ENCODE results near the gene POLN.
"Not testable (repeated sequence)": the region's sequence is repeated elsewhere in the genome, so short reads cannot be mapped to it uniquely, and the experiment has no call there.

POLN gene

GRCh38 chr4:2275044-2275397 is 33.1 kb upstream of the POLN start:
- DNase-seq (ENCODE audit: low read depth): not testable (repeated sequence)

DNA sequence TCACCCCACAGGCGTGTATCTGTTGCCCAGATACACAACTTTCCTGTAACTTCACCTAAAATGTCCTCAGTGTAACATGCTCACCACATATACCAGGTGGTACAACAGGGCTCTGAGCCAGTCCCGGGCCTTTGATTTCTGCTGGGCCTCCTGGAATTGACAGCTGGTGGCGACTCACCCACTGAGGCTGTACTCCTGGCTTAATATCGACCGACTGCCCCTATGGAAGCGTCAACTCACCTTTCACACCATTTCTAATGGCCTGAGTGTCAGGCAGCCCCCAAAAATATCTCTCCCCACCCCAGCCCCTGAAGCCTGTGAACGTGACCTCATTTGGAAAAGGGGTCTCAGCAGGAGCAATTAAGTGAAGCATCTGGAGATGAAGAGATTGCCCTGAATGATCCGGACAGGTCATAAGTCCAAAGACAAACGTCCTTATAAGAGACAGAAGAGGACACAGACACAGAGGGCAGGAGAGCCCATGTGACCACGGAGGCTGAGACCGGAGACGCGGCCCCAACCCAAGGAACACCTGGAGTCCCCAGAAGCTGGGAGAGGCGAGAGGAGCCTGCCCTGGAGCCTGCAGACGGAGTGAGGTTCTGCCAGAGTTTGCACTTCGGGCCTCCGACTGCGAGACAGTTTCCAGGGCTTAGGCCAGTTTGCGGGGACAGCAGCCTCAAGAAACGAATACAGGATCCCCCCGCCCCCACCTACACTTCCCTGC is 32.6 kb upstream of the POLN start:
- DNase-seq (ENCODE audit: low read depth): no peak

DNA sequence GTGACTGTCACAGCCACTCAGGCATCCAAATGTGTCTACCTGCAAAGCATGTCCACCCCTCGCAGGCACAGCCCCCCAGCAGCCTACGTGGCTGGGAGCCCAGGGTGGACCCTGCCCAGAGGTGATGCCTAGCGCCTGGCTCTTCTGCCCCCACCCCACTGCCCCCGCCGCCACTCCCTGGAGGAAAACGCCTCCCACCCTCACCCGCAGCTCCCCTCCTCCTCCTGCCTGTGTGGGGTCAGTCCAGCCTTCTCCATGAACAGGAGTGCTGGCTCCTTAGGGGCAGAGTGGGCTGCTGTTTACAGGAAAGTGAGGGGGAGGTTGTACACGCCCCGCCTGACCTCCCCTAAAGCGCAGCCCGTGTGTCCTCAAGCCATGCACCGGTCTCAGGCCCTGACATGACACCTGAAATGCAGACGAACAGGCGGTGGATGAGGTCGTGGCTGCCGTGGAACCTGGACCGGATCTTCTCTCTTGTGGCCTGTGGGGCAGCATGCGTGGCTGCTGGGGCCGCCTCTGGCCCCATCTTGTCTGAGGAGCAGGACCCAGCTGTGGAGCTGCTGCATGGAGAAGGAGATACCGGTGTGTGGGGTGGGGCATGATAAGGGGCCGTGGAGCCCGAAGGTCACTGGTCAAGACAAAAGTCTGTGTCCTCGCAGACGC is 31.9 kb upstream of the POLN start:
- no peak for DNase-seq (ENCODE audit: low read depth)

GRCh38 chr4:2273221-2273620 is 31.3 kb upstream of the POLN start:
- no peak for DNase-seq (ENCODE audit: low read depth)

- DNase-seq (ENCODE audit: low read depth): no peak
Measured at GRCh38 chr4:2272828-2273120, 30.9 kb upstream of the POLN start.

DNA sequence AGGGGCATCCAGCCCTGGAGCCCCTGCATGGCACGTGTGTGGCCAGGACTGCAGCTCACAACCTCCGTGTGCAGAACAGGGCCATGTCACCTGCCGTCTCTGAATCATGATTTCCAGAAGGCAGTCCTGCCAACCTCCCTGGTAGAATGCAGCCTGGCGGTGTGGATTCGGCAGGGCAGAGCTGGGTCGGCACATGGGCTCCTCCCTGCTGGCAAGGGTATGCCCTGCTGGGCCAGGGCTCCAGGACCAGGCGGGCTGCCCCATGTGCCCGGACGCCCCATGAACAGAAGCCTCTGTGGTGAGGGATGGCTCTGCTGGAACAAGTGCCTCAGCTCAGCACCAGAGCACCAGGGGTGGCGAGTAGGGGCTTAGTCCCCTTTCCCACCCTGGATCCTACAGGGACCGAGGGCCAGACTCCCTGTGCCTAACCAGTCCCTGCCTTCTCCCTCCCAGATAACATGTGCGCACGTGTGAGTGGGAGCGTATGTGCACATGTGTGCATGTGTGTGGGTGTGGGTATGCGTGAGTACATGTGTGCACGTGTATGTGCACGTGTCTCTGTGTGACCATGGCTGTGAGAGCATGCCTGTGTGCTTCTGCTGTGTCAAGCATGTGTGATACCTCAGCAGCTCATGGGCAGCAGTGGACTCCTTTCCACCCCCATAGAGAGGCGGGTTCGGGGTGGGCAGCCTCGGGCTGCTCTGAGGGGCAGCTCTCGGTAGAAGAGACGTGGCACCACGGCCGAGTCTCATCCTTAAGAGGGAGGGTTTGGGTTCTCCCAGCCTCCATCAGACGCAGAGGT is 30.3 kb upstream of the POLN start:
- DNase-seq (ENCODE audit: low read depth): no peak

DNA sequence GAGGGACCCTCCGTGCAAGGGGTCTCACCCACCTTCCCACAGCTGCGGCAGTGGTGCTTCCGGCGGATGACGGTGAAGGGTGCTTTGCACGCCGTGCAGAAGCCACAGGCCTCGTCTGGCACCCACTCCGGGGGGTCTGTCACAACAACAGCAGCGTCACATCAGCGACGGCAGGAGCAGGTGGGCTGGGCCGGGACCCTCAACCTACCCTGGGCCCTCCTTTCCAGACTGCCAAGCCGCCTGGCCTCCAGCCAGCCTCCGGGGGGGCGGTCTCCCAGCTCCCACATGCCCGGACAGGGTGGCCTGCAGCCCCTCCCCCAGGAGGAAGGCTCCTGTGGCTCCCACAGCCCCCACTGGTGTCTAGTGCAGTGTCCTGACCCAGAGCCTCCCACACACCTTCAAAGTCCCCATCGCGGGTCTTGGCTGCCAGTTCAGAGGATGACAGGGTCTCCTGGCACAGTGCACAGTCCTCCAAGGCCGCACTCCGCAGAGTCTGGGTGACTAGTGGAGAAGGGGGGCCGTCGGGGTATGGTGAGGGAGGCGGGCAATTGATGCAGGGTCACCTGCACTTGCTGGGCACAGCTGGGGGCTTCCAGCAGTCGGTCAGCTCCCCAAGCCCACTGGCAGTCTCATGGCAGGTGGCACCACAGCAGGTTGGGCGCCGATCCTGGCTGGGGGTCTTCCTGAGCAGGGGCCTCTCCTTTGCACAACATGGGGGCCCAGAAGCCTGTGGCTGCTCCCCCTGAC is 29.5 kb upstream of the POLN start:
- no peak for DNase-seq (ENCODE audit: low read depth)

- DNase-seq (ENCODE audit: low read depth): no peak
Measured at GRCh38 chr4:2270341-2271165, 28.6 kb upstream of the POLN start.

DNA sequence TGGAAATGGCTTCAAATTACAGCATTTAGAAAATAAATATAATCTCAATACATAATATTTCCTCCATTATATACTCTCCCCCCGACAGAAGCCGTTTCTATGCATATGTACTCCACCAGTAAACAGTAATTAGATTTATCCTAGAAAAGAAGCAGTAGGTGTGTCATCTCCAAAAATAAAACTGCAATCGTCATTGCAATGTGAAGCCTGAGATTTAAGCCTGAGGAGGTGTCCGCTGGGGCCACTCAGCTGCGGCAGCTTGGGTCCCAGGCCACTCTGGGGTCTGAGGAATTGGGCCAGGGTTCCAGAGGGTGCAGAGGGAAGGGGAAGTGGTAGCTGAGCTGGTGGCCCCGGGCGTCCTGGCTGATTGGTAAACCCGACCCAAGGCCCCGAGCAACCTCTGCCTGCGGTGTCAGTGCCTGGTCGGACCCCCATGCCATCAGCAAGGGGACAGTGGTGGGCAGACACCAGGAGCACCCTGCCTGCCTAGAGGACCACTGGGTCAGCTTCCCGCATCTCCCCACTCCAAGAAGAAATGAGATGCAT is 27.8 kb upstream of the POLN start:
- no peak for DNase-seq (ENCODE audit: low read depth)

DNA sequence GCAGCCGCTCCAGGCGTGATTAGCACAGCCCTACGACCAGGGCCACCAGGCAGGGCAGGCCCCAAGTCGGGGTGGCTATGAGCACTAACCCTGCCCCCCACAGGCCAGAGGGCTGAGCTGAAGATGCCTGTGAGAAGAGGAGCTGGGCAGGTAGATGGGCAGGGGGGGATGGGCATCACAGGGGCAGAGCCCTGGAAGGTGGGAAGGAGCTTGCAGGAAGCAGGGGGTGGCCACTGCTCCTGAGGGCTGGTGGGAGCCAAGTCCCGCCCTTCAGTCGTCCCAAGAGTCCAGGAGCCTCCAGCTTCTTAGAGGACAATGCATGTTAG is 27.2 kb upstream of the POLN start:
- no peak for DNase-seq (ENCODE audit: low read depth)

DNA sequence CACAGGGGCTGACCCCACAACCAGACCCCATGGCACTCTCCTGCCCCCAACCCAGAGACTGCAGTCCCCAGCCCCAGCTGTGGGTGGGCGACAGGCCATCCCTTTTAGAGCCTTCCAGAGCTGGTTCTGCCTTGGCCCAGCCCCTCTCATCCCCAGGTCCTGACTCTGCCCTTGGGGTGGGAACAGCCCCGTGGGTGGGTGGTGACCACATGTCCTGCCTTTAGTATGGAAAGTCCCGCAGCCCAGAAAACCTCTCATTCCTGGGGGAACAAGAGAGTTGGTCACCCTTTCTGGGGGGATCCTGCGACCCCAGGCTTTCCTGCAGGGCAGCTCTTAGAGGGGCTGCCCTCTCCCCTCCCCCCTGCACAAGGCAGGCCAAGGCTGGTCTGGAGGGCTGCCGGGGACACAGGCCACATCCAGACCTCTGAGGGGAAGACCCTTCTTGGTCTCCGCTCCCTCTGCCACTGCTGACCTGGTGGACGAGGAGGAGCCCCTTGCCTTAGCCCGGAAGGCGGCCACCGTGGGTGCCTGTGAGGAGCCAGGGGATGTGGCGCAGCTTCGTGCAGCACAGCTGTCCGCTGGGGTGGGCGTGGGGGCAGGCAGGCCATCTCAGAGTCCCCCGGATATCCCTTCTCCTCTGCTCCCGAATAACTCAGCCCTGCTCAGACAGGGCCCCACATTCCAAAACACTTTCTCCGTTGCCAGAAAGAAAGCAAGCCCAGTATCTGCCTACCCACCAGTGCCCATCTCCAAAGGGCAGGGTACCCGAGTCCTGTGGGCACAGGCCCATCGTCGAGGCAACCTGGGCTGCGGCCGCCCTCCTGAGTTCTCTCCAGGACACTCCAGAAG is 26.7 kb upstream of the POLN start:
- DNase-seq (ENCODE audit: low read depth): no peak

DNA sequence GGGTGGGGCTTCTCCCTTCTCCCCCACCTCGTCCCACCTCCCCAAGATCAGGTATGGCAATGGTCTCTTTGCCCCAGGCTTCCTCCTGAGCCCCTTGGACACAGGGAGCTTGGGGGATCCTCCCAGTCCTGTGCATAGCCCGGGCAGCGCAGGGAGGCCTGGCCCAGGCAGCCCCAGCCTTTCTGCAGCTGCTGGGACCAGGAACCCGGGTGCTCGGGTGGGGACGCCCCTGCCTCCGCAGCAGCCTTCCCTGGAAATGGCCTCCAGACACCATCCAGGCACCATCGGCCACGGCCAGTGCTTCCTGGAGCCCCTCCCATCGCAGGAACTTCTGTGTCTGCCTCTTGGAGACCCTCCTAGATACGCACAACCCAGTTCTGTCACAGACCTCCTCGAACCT is 25.9 kb upstream of the POLN start:
- no peak for DNase-seq (ENCODE audit: low read depth)

DNA sequence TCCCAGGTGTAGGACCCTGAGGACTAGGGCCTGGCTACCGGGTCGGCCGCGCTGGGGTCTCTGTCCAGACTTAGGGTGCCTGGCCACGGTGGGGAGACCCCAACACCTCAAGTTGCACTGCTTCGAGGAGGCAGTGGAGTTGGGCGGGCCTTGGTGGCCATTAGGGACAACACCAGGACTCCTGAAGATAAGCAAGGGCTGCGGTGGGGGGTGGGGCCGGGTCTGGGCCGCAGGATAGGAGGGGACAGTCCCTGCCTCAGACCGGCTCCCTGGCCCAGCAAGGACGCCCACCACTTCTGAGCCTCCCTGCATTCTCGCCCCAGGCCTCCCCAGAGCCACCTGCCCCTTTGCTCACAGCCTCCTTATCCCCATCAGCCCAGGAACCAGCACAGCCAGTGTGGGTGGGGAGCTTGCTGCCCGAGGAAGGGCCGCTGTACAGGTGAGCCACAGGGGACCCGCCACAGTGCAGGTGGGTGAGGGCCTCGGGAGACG is 25.4 kb upstream of the POLN start:
- DNase-seq (ENCODE audit: low read depth): no peak

DNA sequence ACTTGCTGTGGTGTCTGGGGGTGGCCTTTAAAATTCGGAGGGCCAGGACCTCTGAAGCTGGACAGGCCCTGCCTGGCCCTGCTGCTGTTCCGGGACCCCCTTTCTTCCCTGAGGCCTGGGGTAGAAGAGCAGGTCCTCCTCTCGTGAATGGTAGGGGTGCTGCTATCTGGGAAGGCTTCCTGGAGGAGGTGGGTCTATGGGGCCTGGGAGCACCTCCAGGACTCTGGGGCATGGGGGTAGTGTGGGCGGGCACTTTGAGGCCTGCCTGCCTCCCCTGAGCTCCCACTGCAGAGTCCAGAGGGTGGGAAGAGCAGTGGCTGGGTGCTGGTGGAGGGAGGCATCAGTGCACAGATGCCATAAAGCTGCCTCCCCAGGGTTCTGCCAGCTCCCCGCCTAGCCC is 24.9 kb upstream of the POLN start:
- DNase-seq (ENCODE audit: low read depth): no peak

DNA sequence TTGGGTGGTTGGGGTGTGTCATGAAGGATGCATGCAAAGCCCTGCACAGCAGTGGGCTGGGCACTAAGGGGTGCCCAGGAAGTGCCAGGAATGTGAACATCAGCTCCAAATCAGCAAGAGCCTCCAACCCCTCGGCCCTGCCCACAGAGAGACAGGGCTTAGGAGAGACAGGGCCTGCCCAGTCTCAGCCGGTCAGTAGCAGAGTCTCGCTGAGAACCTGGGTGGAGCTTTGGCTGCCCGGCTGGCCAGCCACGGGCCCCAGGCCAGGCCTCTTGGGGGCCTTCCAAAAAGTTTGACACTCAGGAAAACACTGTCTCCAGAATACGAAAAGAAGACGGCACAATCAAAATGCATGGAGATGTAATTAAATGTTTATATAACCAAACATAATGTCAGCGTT is 24.3 kb upstream of the POLN start:
- DNase-seq (ENCODE audit: low read depth): peak; percentile 71

- no peak for DNase-seq (ENCODE audit: low read depth)
Measured at GRCh38 chr4:2265113-2266110, 23.5 kb upstream of the POLN start.

DNA sequence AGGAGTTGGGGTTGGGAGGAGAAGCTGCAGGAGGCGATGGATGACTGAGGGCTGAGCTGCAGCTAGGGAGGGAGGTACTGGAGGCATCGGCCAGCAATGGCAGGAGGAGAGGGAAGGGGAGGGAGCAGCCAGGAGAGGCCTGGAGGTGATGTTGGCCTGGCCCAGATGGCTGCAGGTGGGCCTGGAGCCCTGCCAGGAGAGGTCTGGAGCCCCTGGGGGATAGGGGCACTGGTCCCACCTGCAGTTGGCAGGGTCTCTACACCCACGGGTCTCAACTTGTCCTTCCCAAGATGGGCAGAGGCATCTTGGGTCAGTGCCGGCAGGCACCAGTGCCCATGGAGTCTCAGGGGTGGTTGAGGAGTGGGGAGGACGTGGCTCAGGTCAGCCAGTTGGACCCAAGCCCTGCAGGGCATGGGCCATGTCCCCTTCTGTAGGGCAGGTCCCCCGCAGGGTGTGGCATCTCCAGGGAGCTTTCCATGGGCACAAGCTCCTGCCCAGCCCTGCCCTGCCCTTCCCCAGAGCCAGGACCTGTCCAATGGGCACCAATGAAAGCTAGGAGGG is 22.6 kb upstream of the POLN start:
- DNase-seq (ENCODE audit: low read depth): no peak

- no peak for DNase-seq (ENCODE audit: low read depth)
Measured at GRCh38 chr4:2263926-2264321, 22.0 kb upstream of the POLN start.

GRCh38 chr4:2262944-2263250 is 21.0 kb upstream of the POLN start:
- no peak for DNase-seq (ENCODE audit: low read depth)
